Measurements from ENCODE around the gene HOPX.

- no peak for TF ChIP-seq CTCF (IDR thresholded peaks at IDR 0.05; ENCODE audit: low read depth, low read length, poor library complexity, severe bottlenecking)
- no peak for TF ChIP-seq EZH2phosphoT487 (IDR thresholded peaks at IDR 0.05; ENCODE audit: borderline replicate concordance, low read length)
These were observed 39.5 kb downstream of the HOPX start for GRCh38 chr4:56641494-56642051.
